PC-3 (cell line): ENCODE measurements around the gene NOM1.

Experiments used
- CTCF ChIP-seq: fragments of 300-600 bp; sonication (generic); conservative IDR thresholded peaks from 2 replicates; pipeline ENCODE4 v1.5.1; 2017; ENCODE audit warnings: antibody characterized with exemption, low read depth, mild to moderate bottlenecking, low read length
- EZH2phosphoT487 ChIP-seq: fragments of 300-600 bp; sonication (generic); IDR thresholded peaks from 2 replicates; pipeline ENCODE4 v1.6.1; 2018; ENCODE audit warnings: mild to moderate bottlenecking, antibody characterized with exemption, low read length, borderline replicate concordance

- no peak for TF ChIP-seq CTCF
- TF ChIP-seq EZH2phosphoT487 = no peak
Measured at GRCh38 chr7:156944876-156945275, 4.6 kb upstream of the NOM1 start.
